Liver (tissue), 9 donors: ENCODE measurements around the gene ARL4D. TPM values are rescaled to one million over a fixed set of nuclear protein-coding genes. Genes with fewer than 3 reads are reported as not detected.

Source experiments
- DNase-seq: peaks from one replicate; pipeline ENCODE4 v3.0.0-alpha.2; 2017; ENCODE audit warnings: low spot score
- H3K27ac ChIP-seq, 2 donors: one replicate each; pipeline ENCODE4 v1.7.0; 2013; ENCODE audit warnings: inconsistent platforms in 2 of 2, low read length in 2 of 2, control low read depth in 1 of 2, low read depth in 1 of 2, mild to moderate bottlenecking in 1 of 2
- H3K27me3 ChIP-seq, 4 donors: one replicate each; pipeline versions ENCODE4 v1.6.1 to v1.7.0; 2013; ENCODE audit warnings: low read length in 3 of 4, inconsistent platforms in 1 of 4, mild to moderate bottlenecking in 1 of 4, moderate library complexity in 1 of 4; ENCODE audit not compliant: control insufficient read depth in 4 of 4, insufficient read depth in 4 of 4
- H3K36me3 ChIP-seq, 4 donors: one replicate each; pipeline versions ENCODE4 v1.6.1 to v1.7.0; 2013; ENCODE audit warnings: low read length in 3 of 4, mild to moderate bottlenecking in 3 of 4, low read depth in 1 of 4, moderate library complexity in 1 of 4; ENCODE audit not compliant: control insufficient read depth in 4 of 4, insufficient read depth in 3 of 4
- H3K4me1 ChIP-seq, 4 donors: one replicate each; pipeline versions ENCODE4 v1.6.1 to v1.7.0; 2013; ENCODE audit warnings: low read length in 3 of 4, mild to moderate bottlenecking in 3 of 4, moderate library complexity in 1 of 4; ENCODE audit not compliant: control insufficient read depth in 4 of 4, insufficient read depth in 4 of 4
- H3K4me3 ChIP-seq, 3 donors: one replicate each; pipeline versions ENCODE4 v1.6.1 to v1.7.0; 2013; ENCODE audit warnings: low read length in 3 of 3, control low read depth in 1 of 3, low read depth in 1 of 3, mild to moderate bottlenecking in 1 of 3
- H3K9ac ChIP-seq, 2 donors: one replicate each; pipeline ENCODE4 v1.7.0; 2013; ENCODE audit warnings: low read length in 2 of 2, mild to moderate bottlenecking in 2 of 2, moderate library complexity in 2 of 2, control low read depth in 1 of 2, low read depth in 1 of 2
- H3K9me3 ChIP-seq, 4 donors: one replicate each; pipeline versions ENCODE4 v1.6.1 to v1.7.0; 2013; ENCODE audit warnings: low read length in 3 of 4; ENCODE audit not compliant: control insufficient read depth in 4 of 4
- EGR1 ChIP-seq, 2 donors: IDR thresholded peaks; 2 replicates each; pipeline ENCODE4 v1.6.1; 2016 to 2018; ENCODE audit warnings: antibody characterized with exemption in 2 of 2, low read depth in 2 of 2
- FOXA1 ChIP-seq: IDR thresholded peaks from 2 replicates; pipeline ENCODE4 v1.6.1; 2016; ENCODE audit warnings: antibody characterized with exemption
- FOXA2 ChIP-seq: IDR thresholded peaks from 2 replicates; pipeline ENCODE4 v1.6.1; 2016; ENCODE audit warnings: antibody characterized with exemption
- GABPA ChIP-seq, 2 donors: IDR thresholded peaks in 1 of 2; conservative IDR thresholded peaks in 1 of 2; 2 replicates each; pipeline ENCODE4 v1.6.1; 2016; ENCODE audit warnings: antibody characterized with exemption in 2 of 2, mild to moderate bottlenecking in 1 of 2, moderate library complexity in 1 of 2
- HNF4A ChIP-seq, 2 donors: conservative IDR thresholded peaks; 2 replicates each; pipeline ENCODE4 v1.6.1; 2016; ENCODE audit warnings: antibody characterized with exemption in 2 of 2, mild to moderate bottlenecking in 2 of 2
- HNF4G ChIP-seq: IDR thresholded peaks from 2 replicates; pipeline ENCODE4 v1.6.1; 2016; ENCODE audit warnings: antibody characterized with exemption
- JUND ChIP-seq, 2 donors: IDR thresholded peaks; 2 replicates each; pipeline ENCODE4 v1.6.1; 2016; ENCODE audit warnings: antibody characterized with exemption in 2 of 2
- MAX ChIP-seq: IDR thresholded peaks from 2 replicates; pipeline ENCODE4 v1.6.1; 2016; ENCODE audit warnings: antibody characterized with exemption
- NR2F2 ChIP-seq: IDR thresholded peaks from 2 replicates; pipeline ENCODE4 v1.6.1; 2016; ENCODE audit warnings: antibody characterized with exemption
- RAD21 ChIP-seq, 2 donors: IDR thresholded peaks; 2 replicates each; pipeline ENCODE4 v1.6.1; 2016; ENCODE audit warnings: antibody characterized with exemption in 2 of 2, mild to moderate bottlenecking in 2 of 2
- RXRA ChIP-seq, 2 donors: IDR thresholded peaks; 2 replicates each; pipeline ENCODE4 v1.6.1; 2017 to 2018; ENCODE audit warnings: antibody characterized with exemption in 2 of 2, mild to moderate bottlenecking in 1 of 2
- SP1 ChIP-seq: IDR thresholded peaks from 2 replicates; pipeline ENCODE4 v1.6.1; 2018; ENCODE audit warnings: antibody characterized with exemption, mild to moderate bottlenecking
- TAF1 ChIP-seq: conservative IDR thresholded peaks from 2 replicates; pipeline ENCODE4 v1.6.1; 2016; ENCODE audit warnings: antibody characterized with exemption, mild to moderate bottlenecking
- YY1 ChIP-seq: IDR thresholded peaks from 2 replicates; pipeline ENCODE4 v1.6.1; 2016; ENCODE audit warnings: antibody characterized with exemption, mild to moderate bottlenecking
- WGBS: extraction: QIAGEN DNeasy Blood & Tissue Kit; methylation state at CpG from one replicate; pipeline ENCODE4 v1.1.7; 2013; 5-methylcytosine and 5-hydroxymethylcytosine counted together
- polyA plus RNA-seq, 2 donors: library from polyadenylated mRNA; stranded (reverse) in 1 of 2; unstranded in 1 of 2; fragments of 200-250 nt in 1 of 2; fragments of >200 nt in 1 of 2; fragmentation: Nextera tagmentation in 1 of 2; extraction: Ambion mirVana in 1 of 2; gene quantifications; one replicate each; pipeline versions ENCODE4 v1.2.1 to v1.2.3, GENCODE V29; 2013 to 2015
- total RNA-seq, 2 donors: library from RNA; depleted of rRNA; stranded (reverse); fragments of >200 nt; gene quantifications; one replicate each; pipeline ENCODE4 v1.2.3, GENCODE V29; 2014
- TF ChIP-seq, protein P1 (sequence below): IDR thresholded peaks from 2 replicates; pipeline ENCODE4 v1.6.1; 2016; ENCODE audit warnings: antibody characterized with exemption
- TF ChIP-seq, protein P2 (sequence below): fragments of 150-350 bp; IDR thresholded peaks from 2 replicates; pipeline ENCODE4 v1.5.1; 2017; ENCODE audit warnings: improper control_type of control experiment, low read depth, low read length; ENCODE audit not compliant: missing input control
- donor health status: healthy.
- donor health status: healthy.
- donor health status: healthy.
- donor health status: healthy.
- donor health status: healthy.

The ARL4D gene
- total and polyA plus RNA-seq, 4 donors = 13.6 to 39.2 (median 17.6) TPM

GRCh38 chr17:43352579-43353331 is 46.0 kb upstream of the ARL4D start:
- Histone ChIP-seq H3K36me3 (no peaks in the 10 kb centered on the region), H3K9me3 (peaks cover 10 to 24% (median 14%) of the 10 kb centered on the region in 4 donors), H3K4me1 (no peaks in the 10 kb centered on the region), H3K4me3 (no peak overlapping the region), H3K9ac (no peak overlapping the region), H3K27me3 (no peaks in the 10 kb centered on the region), H3K27ac (no peak overlapping the region)
- TF ChIP-seq YY1 (no peak), HNF4A (conservative IDR thresholded peaks at IDR 0.05) (no peak), EGR1 (IDR thresholded peaks at IDR 0.05; ENCODE audit: low read depth in 2 of 2) (no peak), SP1 (no peak), RAD21 (IDR thresholded peaks at IDR 0.05) (no peak), JUND (IDR thresholded peaks at IDR 0.05) (no peak), TAF1 (no peak), NR2F2 (no peak), GABPA (IDR thresholded peaks at IDR 0.05 in 1 of 2, conservative IDR thresholded peaks at IDR 0.05 in 1 of 2) (no peak), FOXA1 (no peak), FOXA2 (no peak)
- TF ChIP-seq, protein P1, sequence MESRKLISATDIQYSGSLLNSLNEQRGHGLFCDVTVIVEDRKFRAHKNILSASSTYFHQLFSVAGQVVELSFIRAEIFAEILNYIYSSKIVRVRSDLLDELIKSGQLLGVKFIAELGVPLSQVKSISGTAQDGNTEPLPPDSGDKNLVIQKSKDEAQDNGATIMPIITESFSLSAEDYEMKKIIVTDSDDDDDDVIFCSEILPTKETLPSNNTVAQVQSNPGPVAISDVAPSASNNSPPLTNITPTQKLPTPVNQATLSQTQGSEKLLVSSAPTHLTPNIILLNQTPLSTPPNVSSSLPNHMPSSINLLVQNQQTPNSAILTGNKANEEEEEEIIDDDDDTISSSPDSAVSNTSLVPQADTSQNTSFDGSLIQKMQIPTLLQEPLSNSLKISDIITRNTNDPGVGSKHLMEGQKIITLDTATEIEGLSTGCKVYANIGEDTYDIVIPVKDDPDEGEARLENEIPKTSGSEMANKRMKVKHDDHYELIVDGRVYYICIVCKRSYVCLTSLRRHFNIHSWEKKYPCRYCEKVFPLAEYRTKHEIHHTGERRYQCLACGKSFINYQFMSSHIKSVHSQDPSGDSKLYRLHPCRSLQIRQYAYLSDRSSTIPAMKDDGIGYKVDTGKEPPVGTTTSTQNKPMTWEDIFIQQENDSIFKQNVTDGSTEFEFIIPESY = no peak
- TF ChIP-seq, protein P2, sequence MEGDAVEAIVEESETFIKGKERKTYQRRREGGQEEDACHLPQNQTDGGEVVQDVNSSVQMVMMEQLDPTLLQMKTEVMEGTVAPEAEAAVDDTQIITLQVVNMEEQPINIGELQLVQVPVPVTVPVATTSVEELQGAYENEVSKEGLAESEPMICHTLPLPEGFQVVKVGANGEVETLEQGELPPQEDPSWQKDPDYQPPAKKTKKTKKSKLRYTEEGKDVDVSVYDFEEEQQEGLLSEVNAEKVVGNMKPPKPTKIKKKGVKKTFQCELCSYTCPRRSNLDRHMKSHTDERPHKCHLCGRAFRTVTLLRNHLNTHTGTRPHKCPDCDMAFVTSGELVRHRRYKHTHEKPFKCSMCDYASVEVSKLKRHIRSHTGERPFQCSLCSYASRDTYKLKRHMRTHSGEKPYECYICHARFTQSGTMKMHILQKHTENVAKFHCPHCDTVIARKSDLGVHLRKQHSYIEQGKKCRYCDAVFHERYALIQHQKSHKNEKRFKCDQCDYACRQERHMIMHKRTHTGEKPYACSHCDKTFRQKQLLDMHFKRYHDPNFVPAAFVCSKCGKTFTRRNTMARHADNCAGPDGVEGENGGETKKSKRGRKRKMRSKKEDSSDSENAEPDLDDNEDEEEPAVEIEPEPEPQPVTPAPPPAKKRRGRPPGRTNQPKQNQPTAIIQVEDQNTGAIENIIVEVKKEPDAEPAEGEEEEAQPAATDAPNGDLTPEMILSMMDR = no peak
- DNase-seq = no peak
- WGBS = 77% methylated on average over 10 of the region's 10 CpGs

DNA sequence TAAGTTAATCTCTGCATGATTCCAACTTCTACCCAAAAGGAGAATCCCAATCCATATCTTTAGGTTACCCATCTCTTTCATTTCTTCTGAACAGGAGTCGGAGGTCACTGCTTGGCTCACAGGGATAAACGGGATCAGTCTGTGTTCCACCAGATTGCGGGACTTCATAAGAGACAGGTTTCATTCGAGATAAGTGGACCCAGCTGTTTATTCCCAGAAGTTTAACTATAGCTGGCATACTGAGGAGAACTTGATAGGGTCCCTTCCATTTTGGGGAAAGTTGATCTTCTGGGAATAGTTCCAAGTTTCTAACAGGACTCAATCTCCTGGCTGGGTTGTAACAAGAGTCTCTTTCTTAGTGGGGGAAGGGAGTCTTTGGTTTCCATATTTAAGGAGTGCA is 45.4 kb upstream of the ARL4D start:
- H3K9ac ChIP-seq = no peak overlapping the region
- no peak for TF ChIP-seq MAX
- no peak for TF ChIP-seq TAF1
- TF ChIP-seq RXRA (IDR thresholded peaks at IDR 0.05) = no peak
- no peak for TF ChIP-seq GABPA (IDR thresholded peaks at IDR 0.05 in 1 of 2, conservative IDR thresholded peaks at IDR 0.05 in 1 of 2)
- TF ChIP-seq, protein P1 = no peak
- no peak for TF ChIP-seq YY1
- no peak for TF ChIP-seq RAD21 (IDR thresholded peaks at IDR 0.05)
- no peak for TF ChIP-seq NR2F2
- TF ChIP-seq HNF4G = no peak
- H3K27ac ChIP-seq = no peak overlapping the region
- no peaks in the 10 kb centered on the region for H3K27me3 ChIP-seq
- WGBS = 88% methylated on average over 4 of the region's 4 CpGs
- DNase-seq = no peak
- H3K4me1 ChIP-seq = no peaks in the 10 kb centered on the region
- peaks cover 8 to 17% (median 10%) of the 10 kb centered on the region in 4 donors for H3K9me3 ChIP-seq
- no peaks in the 10 kb centered on the region for H3K36me3 ChIP-seq
- no peak overlapping the region for H3K4me3 ChIP-seq
